Activated naive CD4-positive, alpha-beta T cell (primary cell): ENCODE measurements around the gene ADSS1.
"Not testable (repeated sequence)": the region's sequence is repeated elsewhere in the genome, so short reads cannot be mapped to it uniquely, and the experiment has no call there.

Experiments
- DNase-seq, 4 experiments: peaks; one replicate each; lab custom pipeline; 2025; lab: John Stamatoyannopoulos, UW

ADSS1 gene

GRCh38 chr14:104717646-104718045, 6.4 kb upstream of the ADSS1 start:
- DNase-seq: no peak

- DNase-seq: no peak
Observed at GRCh38 chr14:104718147-104718546, 5.9 kb upstream of the ADSS1 start.

GRCh38 chr14:104718871-104719270, 5.2 kb upstream of the ADSS1 start:
- DNase-seq: no peak

- DNase-seq: no peak
Observed at GRCh38 chr14:104719343-104719742, 4.7 kb upstream of the ADSS1 start.

- DNase-seq: no peak
Observed at GRCh38 chr14:104721505-104722431, 2.3 kb upstream of the ADSS1 start.

- no peak for DNase-seq
Observed at GRCh38 chr14:104722938-104723650, 935 bp upstream of the ADSS1 start.

GRCh38 chr14:104724407-104724980, 465 bp downstream of the ADSS1 start:
- peak in 1 of 4 experiments; percentile 10 for DNase-seq

- no peak for DNase-seq
Observed at GRCh38 chr14:104724981-104725771, 1.1 kb downstream of the ADSS1 start.

GRCh38 chr14:104725772-104726548, 1.9 kb downstream of the ADSS1 start:
- no peak for DNase-seq

- no peak for DNase-seq
Observed at GRCh38 chr14:104726600-104727451, 2.8 kb downstream of the ADSS1 start.

GRCh38 chr14:104728631-104729030, 4.6 kb downstream of the ADSS1 start:
- DNase-seq: no peak

- DNase-seq: not testable (repeated sequence)
Observed at GRCh38 chr14:104729176-104729834, 5.3 kb downstream of the ADSS1 start.

GRCh38 chr14:104729835-104730181, 5.8 kb downstream of the ADSS1 start:
- DNase-seq: no peak

GRCh38 chr14:104730487-104730886, 6.5 kb downstream of the ADSS1 start:
- no peak for DNase-seq

GRCh38 chr14:104731320-104732294, 7.6 kb downstream of the ADSS1 start:
- DNase-seq: no peak

GRCh38 chr14:104732355-104732804, 8.4 kb downstream of the ADSS1 start:
- no peak for DNase-seq

- no peak for DNase-seq
Observed at GRCh38 chr14:104732931-104733681, 9.1 kb downstream of the ADSS1 start.
